Measurements from ENCODE around the gene ATP8A2. TPM values are rescaled to one million over a fixed set of nuclear protein-coding genes. Genes with fewer than 3 reads are reported as not detected.

The ATP8A2 gene
- total and polyA plus RNA-seq, 9 of the 15 experiments (the other 6 are each of a cell fraction or from before 2014, with no cell fraction given) = under 0.01 to 0.33 (median 0.06) TPM; not detected in 4

GRCh38 chr13:25887962-25888655 is 516.3 kb downstream of the ATP8A2 start:
- ChIA-PET POLR2A (no interaction called here), CTCF (ENCODE audit: low intra/inter-chr PET ratio) (no interaction called here)

More at GRCh38 chr13:25887962-25888655, 516.3 kb downstream of the ATP8A2 start:
- ATAC-seq = no peak
- TF ChIP-seq, protein P1, sequence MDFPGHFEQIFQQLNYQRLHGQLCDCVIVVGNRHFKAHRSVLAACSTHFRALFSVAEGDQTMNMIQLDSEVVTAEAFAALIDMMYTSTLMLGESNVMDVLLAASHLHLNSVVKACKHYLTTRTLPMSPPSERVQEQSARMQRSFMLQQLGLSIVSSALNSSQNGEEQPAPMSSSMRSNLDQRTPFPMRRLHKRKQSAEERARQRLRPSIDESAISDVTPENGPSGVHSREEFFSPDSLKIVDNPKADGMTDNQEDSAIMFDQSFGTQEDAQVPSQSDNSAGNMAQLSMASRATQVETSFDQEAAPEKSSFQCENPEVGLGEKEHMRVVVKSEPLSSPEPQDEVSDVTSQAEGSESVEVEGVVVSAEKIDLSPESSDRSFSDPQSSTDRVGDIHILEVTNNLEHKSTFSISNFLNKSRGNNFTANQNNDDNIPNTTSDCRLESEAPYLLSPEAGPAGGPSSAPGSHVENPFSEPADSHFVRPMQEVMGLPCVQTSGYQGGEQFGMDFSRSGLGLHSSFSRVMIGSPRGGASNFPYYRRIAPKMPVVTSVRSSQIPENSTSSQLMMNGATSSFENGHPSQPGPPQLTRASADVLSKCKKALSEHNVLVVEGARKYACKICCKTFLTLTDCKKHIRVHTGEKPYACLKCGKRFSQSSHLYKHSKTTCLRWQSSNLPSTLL (IDR thresholded peaks at IDR 0.05) = no peak
- TF ChIP-seq NR2F6 (CRISPR knock-in tag; IDR thresholded peaks at IDR 0.05) = no peak
- no peak for TF ChIP-seq ZNF316 (IDR thresholded peaks at IDR 0.05)
- no peak for TF ChIP-seq CHCHD3 (CRISPR knock-in tag; IDR thresholded peaks at IDR 0.05)
- no peak for TF ChIP-seq ZNF780A (CRISPR knock-in tag; IDR thresholded peaks at IDR 0.05)
- TF ChIP-seq ZNF121 (CRISPR knock-in tag; conservative IDR thresholded peaks at IDR 0.05) = no peak
- no peak for TF ChIP-seq LEF1 (IDR thresholded peaks at IDR 0.05)
- no peak for TF ChIP-seq ZNF778 (CRISPR knock-in tag; IDR thresholded peaks at IDR 0.05)
- no peak for TF ChIP-seq ZNF77 (CRISPR knock-in tag; IDR thresholded peaks at IDR 0.05)
- TF ChIP-seq, protein P2, sequence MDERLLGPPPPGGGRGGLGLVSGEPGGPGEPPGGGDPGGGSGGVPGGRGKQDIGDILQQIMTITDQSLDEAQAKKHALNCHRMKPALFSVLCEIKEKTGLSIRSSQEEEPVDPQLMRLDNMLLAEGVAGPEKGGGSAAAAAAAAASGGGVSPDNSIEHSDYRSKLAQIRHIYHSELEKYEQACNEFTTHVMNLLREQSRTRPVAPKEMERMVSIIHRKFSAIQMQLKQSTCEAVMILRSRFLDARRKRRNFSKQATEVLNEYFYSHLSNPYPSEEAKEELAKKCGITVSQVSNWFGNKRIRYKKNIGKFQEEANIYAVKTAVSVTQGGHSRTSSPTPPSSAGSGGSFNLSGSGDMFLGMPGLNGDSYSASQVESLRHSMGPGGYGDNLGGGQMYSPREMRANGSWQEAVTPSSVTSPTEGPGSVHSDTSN (CRISPR knock-in tag; IDR thresholded peaks at IDR 0.05; ENCODE audit: low read depth) = no peak
- TF ChIP-seq, protein P2 (tag; conservative IDR thresholded peaks at IDR 0.05; ENCODE audit: low read depth) = no peak
- TF ChIP-seq, protein P3, sequence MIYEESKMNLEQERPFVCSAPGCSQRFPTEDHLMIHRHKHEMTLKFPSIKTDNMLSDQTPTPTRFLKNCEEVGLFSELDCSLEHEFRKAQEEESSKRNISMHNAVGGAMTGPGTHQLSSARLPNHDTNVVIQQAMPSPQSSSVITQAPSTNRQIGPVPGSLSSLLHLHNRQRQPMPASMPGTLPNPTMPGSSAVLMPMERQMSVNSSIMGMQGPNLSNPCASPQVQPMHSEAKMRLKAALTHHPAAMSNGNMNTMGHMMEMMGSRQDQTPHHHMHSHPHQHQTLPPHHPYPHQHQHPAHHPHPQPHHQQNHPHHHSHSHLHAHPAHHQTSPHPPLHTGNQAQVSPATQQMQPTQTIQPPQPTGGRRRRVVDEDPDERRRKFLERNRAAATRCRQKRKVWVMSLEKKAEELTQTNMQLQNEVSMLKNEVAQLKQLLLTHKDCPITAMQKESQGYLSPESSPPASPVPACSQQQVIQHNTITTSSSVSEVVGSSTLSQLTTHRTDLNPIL (CRISPR knock-in tag; IDR thresholded peaks at IDR 0.05) = no peak
- H3K4me2 ChIP-seq (ENCODE audit: insufficient read depth, low read length) = no peak overlapping the region
- H3K9me3 ChIP-seq (replicated peaks; ENCODE audit: control insufficient read depth, insufficient read depth, low read depth, low read length) = no peaks in the 10 kb centered on the region
- H4K20me1 ChIP-seq (replicated peaks; ENCODE audit: control insufficient read depth, insufficient read depth, low read length) = no peaks in the 10 kb centered on the region
- H3K4me3 ChIP-seq = no peak overlapping the region
- H3K9ac ChIP-seq (ENCODE audit: insufficient read depth in 1 of 2, low read depth in 2 of 2, low read length in 2 of 2) = no peak overlapping the region
- H2AFZ ChIP-seq (ENCODE audit: low read depth, low read length) = no peak overlapping the region
- H3K79me2 ChIP-seq (ENCODE audit: control insufficient read depth, insufficient read depth, low read length) = no peaks in the 10 kb centered on the region
- H3K27me3 ChIP-seq (ENCODE audit: control insufficient read depth in 2 of 2, insufficient read depth in 2 of 2, low read length in 2 of 2) = peaks cover 0 to 14% of the 10 kb centered on the region in 2 experiments; a peak in 2 of 5 replicates
- WGBS (ENCODE audit: insufficient coverage, low coverage, missing lambda C conversion rate) = 0% methylated on average over 8 of the region's 8 CpGs
- H3K27ac ChIP-seq (ENCODE audit: extremely low read depth, low read depth, low read length) = no peak overlapping the region
- intact Hi-C loops (cut with micrococcal nuclease) (no loop called here), in situ Hi-C loops (cut with MboI) (no loop called here)
- DNase-seq (ENCODE audit: extremely low read depth in 1 of 4, low spot score in 3 of 4) = no peak
- no peaks in the 10 kb centered on the region for H3K36me3 ChIP-seq (ENCODE audit: control insufficient read depth, insufficient read depth, low read length)
- no peaks in the 10 kb centered on the region for H3K4me1 ChIP-seq (replicated peaks in 1 of 2; ENCODE audit: control insufficient read depth in 2 of 2, insufficient read depth in 2 of 2, low read length in 2 of 2)
- no peaks in the 10 kb centered on the region for H3K9me1 ChIP-seq (ENCODE audit: control insufficient read depth, insufficient read depth, low read length)
- no peak for FAIRE-seq
- BruUV-seq (replicated peaks) = no TSS peak

All from K562 (cell line).